GM12891 (cell line): ENCODE data around the gene SRGAP2B.
"Not testable (repeated sequence)": the region's sequence is repeated elsewhere in the genome, so short reads cannot be mapped to it uniquely, and the experiment has no call there.

Experiments
- DNase-seq: peaks from one replicate; pipeline ENCODE4 v3.0.0; 2011; ENCODE audit warnings: low spot score; ENCODE audit not compliant: insufficient read length
- FAIRE-seq: peaks from 2 replicates; lab custom pipeline; 2011; peaks lifted over from hg19 to GRCh38; lab: Jason Lieb, UNC

The SRGAP2B gene

GRCh38 chr1:144927292-144927691 is 167.8 kb downstream of the SRGAP2B start:
- not testable (repeated sequence) for DNase-seq

GRCh38 chr1:144923640-144924039 is 171.5 kb downstream of the SRGAP2B start:
- FAIRE-seq, DNase-seq: not testable (repeated sequence)

More at GRCh38 chr1:144927292-144927691, 167.8 kb downstream of the SRGAP2B start:
- FAIRE-seq: not testable (repeated sequence)

GRCh38 chr1:144922785-144923184 is 172.3 kb downstream of the SRGAP2B start:
- not testable (repeated sequence) for FAIRE-seq, DNase-seq

- not testable (repeated sequence) for FAIRE-seq
These were observed 176.0 kb downstream of the SRGAP2B start for GRCh38 chr1:144919106-144919505.

GRCh38 chr1:144918027-144918603 is 177.0 kb downstream of the SRGAP2B start:
- DNase-seq, FAIRE-seq: not testable (repeated sequence)

More at GRCh38 chr1:144919106-144919505, 176.0 kb downstream of the SRGAP2B start:
- not testable (repeated sequence) for DNase-seq

- DNase-seq, FAIRE-seq: not testable (repeated sequence)
These were observed 177.7 kb downstream of the SRGAP2B start for GRCh38 chr1:144917154-144918026.

GRCh38 chr1:144913977-144914734 is 181.0 kb downstream of the SRGAP2B start:
- DNase-seq, FAIRE-seq: not testable (repeated sequence)

- FAIRE-seq, DNase-seq: not testable (repeated sequence)
These were observed 181.7 kb downstream of the SRGAP2B start for GRCh38 chr1:144913458-144913857.

- DNase-seq, FAIRE-seq: not testable (repeated sequence)
These were observed 184.4 kb downstream of the SRGAP2B start for GRCh38 chr1:144910729-144911128.

GRCh38 chr1:144900841-144901240 is 194.3 kb downstream of the SRGAP2B start:
- FAIRE-seq, DNase-seq: not testable (repeated sequence)

- not testable (repeated sequence) for DNase-seq, FAIRE-seq
These were observed 200.5 kb downstream of the SRGAP2B start for GRCh38 chr1:144894454-144895201.

GRCh38 chr1:144893710-144894438 is 201.3 kb downstream of the SRGAP2B start:
- FAIRE-seq, DNase-seq: not testable (repeated sequence)

- DNase-seq, FAIRE-seq: not testable (repeated sequence)
These were observed 202.1 kb downstream of the SRGAP2B start for GRCh38 chr1:144893062-144893461.

- not testable (repeated sequence) for FAIRE-seq, DNase-seq
These were observed 205.5 kb downstream of the SRGAP2B start for GRCh38 chr1:144889450-144890115.

GRCh38 chr1:144883022-144883421 is 212.1 kb downstream of the SRGAP2B start:
- DNase-seq, FAIRE-seq: not testable (repeated sequence)

GRCh38 chr1:144882343-144882742 is 212.8 kb downstream of the SRGAP2B start:
- not testable (repeated sequence) for FAIRE-seq, DNase-seq

- FAIRE-seq: not testable (repeated sequence)
These were observed 236.5 kb downstream of the SRGAP2B start for GRCh38 chr1:144858607-144859006.

More at GRCh38 chr1:144858607-144859006, 236.5 kb downstream of the SRGAP2B start:
- not testable (repeated sequence) for DNase-seq
